Right lobe of liver (tissue), 4 donors: ENCODE measurements around the gene GJD3.

Source experiments
- CTCF ChIP-seq, 4 donors: fragments of 200-600 bp in 3 of 4; fragments of 450-650 bp in 1 of 4; IDR thresholded peaks; one replicate each; pipeline versions ENCODE4 v1.5.1 to v1.8.0; 2016 to 2022; ENCODE audit warnings: antibody characterized with exemption in 4 of 4, mild to moderate bottlenecking in 2 of 4
- POLR2A ChIP-seq: fragments of 450-650 bp; IDR thresholded peaks from one replicate; pipeline ENCODE4 v1.6.1; 2017; ENCODE audit warnings: antibody characterized with exemption, mild to moderate bottlenecking
- donor health status: DM: no; HTN: no; CAD: no.
- donor health status: DM: no; HTN: no; CAD: no.
- donor health status: DM: no; HTN: yes; CAD: no.

GRCh38 chr17:40348136-40348504, 16.4 kb downstream of the GJD3 start:
- TF ChIP-seq CTCF (IDR thresholded peaks at IDR 0.05) (no peak), POLR2A (no peak)
